ENCODE data around the gene NSUN6. TPM values are rescaled to one million over a fixed set of nuclear protein-coding genes. Genes with fewer than 3 reads are reported as not detected.
"Not testable (repeated sequence)": the region's sequence is repeated elsewhere in the genome, so short reads cannot be mapped to it uniquely, and the experiment has no call there.

Gene NSUN6
- total RNA-seq, 6 experiments from 2014 or later: 3.7 to 6.0 (median 5.3) TPM

DNA sequence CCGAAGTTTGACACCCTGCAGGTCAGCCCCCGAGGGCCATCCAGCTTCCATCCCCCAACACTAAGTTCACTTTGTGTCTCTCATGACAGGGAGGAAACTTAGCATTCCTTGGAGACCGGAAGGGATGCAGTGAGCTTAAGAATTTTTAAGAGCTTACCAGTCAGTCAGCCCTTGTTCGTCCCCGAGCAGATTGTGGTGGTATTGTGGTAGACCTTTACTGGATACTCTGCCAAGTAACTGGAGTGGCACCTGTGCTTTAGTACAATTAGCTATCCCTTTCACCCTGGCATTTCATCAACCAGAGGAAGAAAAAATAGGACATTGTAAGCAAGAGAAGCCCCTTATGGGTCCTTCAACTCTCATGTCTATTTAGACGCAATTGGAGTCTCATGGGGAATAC lies 74.8 kb downstream of the NSUN6 start:
- no peak overlapping the region for H3K4me3 Mint-ChIP-seq
- peaks cover 31% of the 10 kb centered on the region for H3K36me3 Mint-ChIP-seq (ENCODE audit: low read depth)
- peaks cover 20% of the 10 kb centered on the region for H3K9me3 Mint-ChIP-seq
- H3K4me1 Mint-ChIP-seq (ENCODE audit: low read depth): peaks cover 12% of the 10 kb centered on the region
- TF ChIP-seq, protein P1, sequence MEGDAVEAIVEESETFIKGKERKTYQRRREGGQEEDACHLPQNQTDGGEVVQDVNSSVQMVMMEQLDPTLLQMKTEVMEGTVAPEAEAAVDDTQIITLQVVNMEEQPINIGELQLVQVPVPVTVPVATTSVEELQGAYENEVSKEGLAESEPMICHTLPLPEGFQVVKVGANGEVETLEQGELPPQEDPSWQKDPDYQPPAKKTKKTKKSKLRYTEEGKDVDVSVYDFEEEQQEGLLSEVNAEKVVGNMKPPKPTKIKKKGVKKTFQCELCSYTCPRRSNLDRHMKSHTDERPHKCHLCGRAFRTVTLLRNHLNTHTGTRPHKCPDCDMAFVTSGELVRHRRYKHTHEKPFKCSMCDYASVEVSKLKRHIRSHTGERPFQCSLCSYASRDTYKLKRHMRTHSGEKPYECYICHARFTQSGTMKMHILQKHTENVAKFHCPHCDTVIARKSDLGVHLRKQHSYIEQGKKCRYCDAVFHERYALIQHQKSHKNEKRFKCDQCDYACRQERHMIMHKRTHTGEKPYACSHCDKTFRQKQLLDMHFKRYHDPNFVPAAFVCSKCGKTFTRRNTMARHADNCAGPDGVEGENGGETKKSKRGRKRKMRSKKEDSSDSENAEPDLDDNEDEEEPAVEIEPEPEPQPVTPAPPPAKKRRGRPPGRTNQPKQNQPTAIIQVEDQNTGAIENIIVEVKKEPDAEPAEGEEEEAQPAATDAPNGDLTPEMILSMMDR (IDR thresholded peaks at IDR 0.05): no peak
- H3K27ac Mint-ChIP-seq: no peak overlapping the region
- DNase-seq: no peak
- peaks cover 3% of the 10 kb centered on the region; the same call in 1 of the 2 replicates for H3K27me3 Mint-ChIP-seq (ENCODE audit: insufficient read depth)

DNA sequence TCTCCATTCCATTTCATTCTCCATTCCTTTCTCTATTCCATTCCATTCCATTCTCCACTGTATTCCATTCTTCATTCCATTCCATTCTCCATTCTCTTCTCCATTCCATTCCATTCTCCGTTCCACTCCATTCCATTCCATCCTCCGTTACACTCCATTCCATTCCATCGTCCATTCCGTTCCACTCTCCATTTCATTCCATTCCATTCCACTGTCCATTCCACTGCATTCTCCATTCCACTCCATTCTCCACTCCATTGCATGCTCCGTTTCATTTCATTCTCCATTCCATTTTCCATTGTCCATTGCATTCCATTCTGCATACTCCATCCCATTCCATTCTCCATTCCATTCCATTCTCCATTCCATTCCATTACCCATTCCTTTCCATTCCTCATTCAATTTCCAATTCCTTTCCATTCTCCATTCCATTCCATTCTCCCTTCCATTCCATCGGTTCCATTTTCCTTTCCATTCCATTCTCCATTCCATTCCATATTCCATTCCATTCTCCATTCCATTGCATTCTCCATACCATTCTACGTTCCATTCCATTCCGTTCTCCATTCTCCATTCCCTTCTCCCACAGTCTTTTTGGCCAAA lies 78.3 kb downstream of the NSUN6 start:
- Mint-ChIP-seq H3K27ac (no peak overlapping the region), H3K4me3 (no peak overlapping the region)

DNA sequence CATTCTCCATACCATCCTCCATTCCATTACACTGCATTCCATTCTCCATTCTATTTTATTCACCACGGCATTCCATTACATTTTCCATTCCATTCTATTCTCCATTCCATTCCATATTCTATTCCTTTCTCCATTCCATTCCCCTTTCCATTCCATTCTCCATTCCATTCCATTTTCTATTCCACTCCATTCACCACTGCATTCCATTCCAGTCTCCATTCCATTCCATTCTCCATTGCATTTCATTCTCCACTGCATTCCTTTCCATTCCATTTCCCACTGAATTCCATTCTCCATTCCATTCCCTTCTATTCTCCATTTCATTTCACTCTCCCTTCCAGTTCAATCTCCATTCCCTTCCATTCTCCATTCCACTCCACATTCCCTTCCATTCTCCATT lies 79.6 kb downstream of the NSUN6 start:
- TF ChIP-seq, protein P1 (IDR thresholded peaks at IDR 0.05): no peak
- Mint-ChIP-seq H3K4me3 (no peak overlapping the region), H3K36me3 (ENCODE audit: low read depth) (peaks cover 3% of the 10 kb centered on the region), H3K9me3 (peaks cover 3% of the 10 kb centered on the region; the same call in 1 of the 2 replicates), H3K27me3 (ENCODE audit: insufficient read depth) (peaks cover 2% of the 10 kb centered on the region; the same call in 1 of the 2 replicates), H3K27ac (no peak overlapping the region), H3K4me1 (ENCODE audit: low read depth) (no peaks in the 10 kb centered on the region)
- DNase-seq: no peak

More for the DNA sequence above, 78.3 kb downstream of the NSUN6 start:
- Mint-ChIP-seq H3K4me1 (ENCODE audit: low read depth) (no peaks in the 10 kb centered on the region), H3K36me3 (ENCODE audit: low read depth) (peaks cover 14% of the 10 kb centered on the region), H3K27me3 (ENCODE audit: insufficient read depth) (peaks cover 3% of the 10 kb centered on the region; the same call in 1 of the 2 replicates), H3K9me3 (peaks cover 14% of the 10 kb centered on the region)
- no peak for DNase-seq
- TF ChIP-seq, protein P1 (IDR thresholded peaks at IDR 0.05): no peak

DNA sequence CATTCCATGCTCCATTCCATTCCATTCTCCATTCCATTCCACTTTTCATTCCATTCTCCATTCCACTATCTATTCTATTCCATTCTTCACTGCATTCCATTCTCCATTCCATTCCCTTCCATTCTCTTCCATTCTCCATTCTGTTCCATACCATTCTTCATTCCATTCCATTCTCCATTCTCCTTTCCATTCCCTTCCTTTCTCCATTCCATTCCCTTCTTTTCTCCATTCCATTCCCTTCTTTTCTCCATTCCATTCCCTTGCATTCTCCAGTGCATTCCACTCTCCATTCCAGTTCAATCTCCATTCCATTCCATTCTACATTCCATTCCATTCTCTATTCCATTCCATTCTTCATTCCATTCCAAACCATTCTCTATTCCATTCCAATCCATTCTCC lies 80.3 kb downstream of the NSUN6 start:
- no peaks in the 10 kb centered on the region for H3K4me1 Mint-ChIP-seq (ENCODE audit: low read depth)
- H3K27ac Mint-ChIP-seq: no peak overlapping the region
- H3K4me3 Mint-ChIP-seq: no peak overlapping the region
- DNase-seq: no peak
- TF ChIP-seq, protein P1 (IDR thresholded peaks at IDR 0.05): no peak
- no peaks in the 10 kb centered on the region; the same call in 1 of the 2 replicates for H3K36me3 Mint-ChIP-seq (ENCODE audit: low read depth)
- no peaks in the 10 kb centered on the region for H3K9me3 Mint-ChIP-seq
- H3K27me3 Mint-ChIP-seq (ENCODE audit: insufficient read depth): no peaks in the 10 kb centered on the region

DNA sequence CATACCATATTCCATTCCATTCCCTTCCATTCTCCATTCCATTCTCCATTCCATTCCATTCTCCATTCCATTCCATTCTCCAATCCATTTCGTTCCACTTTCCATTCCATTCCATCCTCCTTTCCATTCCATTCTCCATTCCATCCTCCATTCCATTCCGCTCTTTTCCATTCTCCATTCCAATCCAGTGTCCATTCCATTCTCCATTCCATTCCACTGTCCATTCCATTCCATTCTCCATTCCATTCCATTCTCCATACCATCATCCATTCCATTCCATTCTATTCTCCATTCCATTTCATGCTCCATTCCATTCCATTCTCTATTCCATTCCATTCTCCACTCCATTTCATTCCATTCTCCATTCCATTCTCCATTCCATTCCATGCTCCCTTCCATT lies 81.0 kb downstream of the NSUN6 start:
- not testable (repeated sequence) for H3K4me1 Mint-ChIP-seq (ENCODE audit: low read depth); H3K9me3 Mint-ChIP-seq; H3K36me3 Mint-ChIP-seq (ENCODE audit: low read depth); H3K4me3 Mint-ChIP-seq; H3K27ac Mint-ChIP-seq; DNase-seq; H3K27me3 Mint-ChIP-seq (ENCODE audit: insufficient read depth)

DNA sequence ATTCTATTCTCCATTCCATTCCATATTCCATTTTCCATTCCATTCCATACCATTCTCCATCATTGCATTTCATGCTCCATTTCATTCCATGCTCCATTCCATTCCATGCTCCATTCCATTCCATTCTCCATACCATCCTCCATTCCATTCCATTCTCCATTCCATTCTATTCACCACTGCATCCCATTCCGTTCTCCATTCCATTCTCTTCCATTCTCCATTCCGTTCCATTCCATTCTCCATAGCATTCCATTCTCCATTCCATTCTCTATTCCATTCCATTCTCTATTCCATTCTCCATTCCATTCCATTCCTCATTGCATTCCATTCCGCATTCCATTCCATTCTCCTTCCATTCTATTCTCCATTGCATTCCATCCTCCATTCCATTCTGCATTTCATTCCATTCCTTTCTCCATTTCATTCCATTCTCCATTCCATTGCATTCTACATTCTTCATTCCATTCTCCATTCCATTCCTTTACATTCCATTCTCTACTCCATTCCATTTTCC lies 84.0 kb downstream of the NSUN6 start:
- DNase-seq: no peak
- TF ChIP-seq, protein P1 (IDR thresholded peaks at IDR 0.05): no peak
- Mint-ChIP-seq H3K9me3 (no peaks in the 10 kb centered on the region), H3K4me1 (ENCODE audit: low read depth) (no peaks in the 10 kb centered on the region), H3K27me3 (ENCODE audit: insufficient read depth) (no peaks in the 10 kb centered on the region), H3K27ac (no peak overlapping the region), H3K4me3 (no peak overlapping the region), H3K36me3 (ENCODE audit: low read depth) (no peaks in the 10 kb centered on the region)

Measured in HFFc6 (cell line).